Hematopoietic multipotent progenitor cell treated with erythropoietin and hydrocortisone succinate and interleukin-3 and kit ligand, for 17 days (in vitro differentiated cells): Measurements from ENCODE around the gene TAF11L13.
"Not testable (repeated sequence)": the region's sequence is repeated elsewhere in the genome, so short reads cannot be mapped to it uniquely, and the experiment has no call there.

ENCODE experiments used
- DNase-seq: peaks from one replicate; pipeline ENCODE4 v3.0.0-alpha.2; 2015; ENCODE audit warnings: low spot score

TAF11L13 gene

GRCh38 chr5:17631788-17632187 lies at the start of gene TAF11L13:
TAF11L13 (plus strand) TSS chr5:17632088.
- DNase-seq: not testable (repeated sequence)

GRCh38 chr5:17585658-17586057 lies 46.2 kb upstream of the TAF11L13 start, which contains the start of gene TAF11L7:
TAF11L7 (minus strand) TSS chr5:17585758.
- not testable (repeated sequence) for DNase-seq

- DNase-seq: not testable (repeated sequence)
Observed at GRCh38 chr5:17590860-17591259, 41.0 kb upstream of the TAF11L13 start, which contains the start of gene TAF11L8. TAF11L8 (minus strand) TSS chr5:17590960.

GRCh38 chr5:17594255-17594654 lies 37.6 kb upstream of the TAF11L13 start, which contains the start of gene TAF11L9:
TAF11L9 (minus strand) TSS chr5:17594394.
- DNase-seq: not testable (repeated sequence)

- not testable (repeated sequence) for DNase-seq
Observed at GRCh38 chr5:17597728-17598127, 34.2 kb upstream of the TAF11L13 start, which contains the start of gene TAF11L10. TAF11L10 (minus strand) TSS chr5:17597828.

GRCh38 chr5:17603880-17604279 lies 28.0 kb upstream of the TAF11L13 start, which contains the start of gene TAF11L11:
TAF11L11 (plus strand) TSS chr5:17604183.
- DNase-seq: not testable (repeated sequence)

- no peak for DNase-seq
Observed at GRCh38 chr5:17604951-17605350, 26.9 kb upstream of the TAF11L13 start.

- DNase-seq: not testable (repeated sequence)
Observed at GRCh38 chr5:17607461-17607860, 24.4 kb upstream of the TAF11L13 start.

GRCh38 chr5:17610092-17610491 lies 21.8 kb upstream of the TAF11L13 start, which contains the start of gene TAF11L12:
TAF11L12 (plus strand) TSS chr5:17610392.
- not testable (repeated sequence) for DNase-seq

GRCh38 chr5:17614872-17615605 lies 16.8 kb upstream of the TAF11L13 start:
- DNase-seq: no peak

- DNase-seq: no peak
Observed at GRCh38 chr5:17619354-17619753, 12.5 kb upstream of the TAF11L13 start.

GRCh38 chr5:17620627-17621026 lies 11.3 kb upstream of the TAF11L13 start:
- no peak for DNase-seq

GRCh38 chr5:17625686-17626085 lies 6.2 kb upstream of the TAF11L13 start:
- no peak for DNase-seq

GRCh38 chr5:17634160-17634559 lies 2.3 kb downstream of the TAF11L13 start, which contains the start of gene TAF11L14:
TAF11L14 (plus strand) TSS chr5:17634460.
- no peak for DNase-seq

- DNase-seq: not testable (repeated sequence)
Observed at GRCh38 chr5:17649232-17649631, 17.3 kb downstream of the TAF11L13 start.

- not testable (repeated sequence) for DNase-seq
Observed at GRCh38 chr5:17655201-17655759, 23.4 kb downstream of the TAF11L13 start.

- DNase-seq: no peak
Observed at GRCh38 chr5:17655921-17656320, 24.0 kb downstream of the TAF11L13 start.

GRCh38 chr5:17663182-17663581 lies 31.3 kb downstream of the TAF11L13 start:
- no peak for DNase-seq

GRCh38 chr5:17665836-17666235 lies 33.9 kb downstream of the TAF11L13 start:
- no peak for DNase-seq

GRCh38 chr5:17666726-17667235 lies 34.9 kb downstream of the TAF11L13 start:
- DNase-seq: no peak

GRCh38 chr5:17670353-17670752 lies 38.5 kb downstream of the TAF11L13 start:
- DNase-seq: no peak

GRCh38 chr5:17678751-17679324 lies 47.0 kb downstream of the TAF11L13 start:
- DNase-seq: no peak
